ENCODE results near the gene DNAJC18.

GRCh38 chr5:139461176-139461575 is 21.9 kb upstream of the DNAJC18 start:
- no peak for TF ChIP-seq CTCF (conservative IDR thresholded peaks at IDR 0.05; ENCODE audit: low read length)
- no peak for TF ChIP-seq EZH2phosphoT487 (IDR thresholded peaks at IDR 0.05; ENCODE audit: borderline replicate concordance)
